Keratinocyte (primary cell): Measurements from ENCODE around the gene KCNIP3.

Source experiments
- CTCF ChIP-seq, 3 experiments: IDR thresholded peaks in 1 of 3; conservative IDR thresholded peaks in 1 of 3; optimal IDR thresholded peaks in 1 of 3; 2 replicates in 2 of 3; 3 replicates in 1 of 3; pipeline versions ENCODE3 to v1.5.1; 2011; ENCODE audit warnings: low read length in 3 of 3, mild to moderate bottlenecking in 3 of 3, moderate library complexity in 2 of 3, control low read depth in 1 of 3, inconsistent platforms in 1 of 3; ENCODE audit not compliant: insufficient read depth in 2 of 3; ENCODE audit errors: extremely low read depth in 1 of 3
- EZH2 ChIP-seq: IDR thresholded peaks from one replicate; pipeline ENCODE4 v1.6.1; 2012; ENCODE audit warnings: inconsistent platforms, mild to moderate bottlenecking, low read length, moderate library complexity

- TF ChIP-seq CTCF (optimal IDR thresholded peaks at IDR 0.05 in 1 of 3, IDR thresholded peaks at IDR 0.05 in 1 of 3, conservative IDR thresholded peaks at IDR 0.05 in 1 of 3; ENCODE audit: extremely low read depth in 1 of 3, insufficient read depth in 2 of 3, low read length in 3 of 3), result no peak
- no peak for TF ChIP-seq EZH2
These were observed 88.4 kb downstream of the KCNIP3 start for GRCh38 chr2:95385570-95385984.
